Neural cell (in vitro differentiated cells): Measurements from ENCODE around the gene PTH1R. TPM values are rescaled to one million over a fixed set of nuclear protein-coding genes. Genes with fewer than 3 reads are reported as not detected.

Experiments used
- H2AFZ ChIP-seq: fragments of 200-600, 300-800 bp; sonication (generic), shearing (Covaris generic); 2 replicates; pipeline ENCODE4 v1.6.0; 2014; ENCODE audit warnings: low read depth, mild to moderate bottlenecking, antibody characterized with exemption, low read length, moderate library complexity
- H3F3A ChIP-seq: fragments of 200-600 bp; shearing (Covaris generic); 2 replicates; pipeline ENCODE4 v1.6.1; 2016; ENCODE audit warnings: mild to moderate bottlenecking, moderate library complexity, mixed read lengths, antibody characterized with exemption, low read length; ENCODE audit not compliant: insufficient read depth, poor library complexity, severe bottlenecking
- H3K27ac ChIP-seq: fragments of 200-600, 300-800 bp; sonication (generic), shearing (Covaris generic); 2 replicates; pipeline ENCODE4 v1.5.1; 2014; ENCODE audit warnings: mild to moderate bottlenecking, low read length, moderate library complexity
- H3K27me3 ChIP-seq: fragments of 300-800, 200-600 bp; sonication (generic), shearing (Covaris generic); 2 replicates; pipeline ENCODE4 v1.6.0; 2014; ENCODE audit warnings: mild to moderate bottlenecking, low read depth, low read length, moderate library complexity; ENCODE audit not compliant: insufficient read depth
- H3K36me3 ChIP-seq: fragments of 300-800, 200-600 bp; sonication (generic), shearing (Covaris generic); 2 replicates; pipeline ENCODE4 v1.5.1; 2014; ENCODE audit warnings: mild to moderate bottlenecking, antibody characterized with exemption, low read length, moderate library complexity; ENCODE audit not compliant: insufficient read depth
- H3K4me2 ChIP-seq: fragments of 300-800, 200-600 bp; sonication (generic), shearing (Covaris generic); 2 replicates; pipeline ENCODE4 v1.6.0; 2014; ENCODE audit warnings: mild to moderate bottlenecking, low read length
- H3K4me3 ChIP-seq: fragments of 300-800, 200-600 bp; sonication (generic), shearing (Covaris generic); 2 replicates; pipeline ENCODE4 v1.5.1; 2014; ENCODE audit warnings: mild to moderate bottlenecking, low read length, moderate library complexity
- H3K79me2 ChIP-seq: fragments of 200-600 bp; shearing (Covaris generic); replicated peaks from 2 replicates; pipeline ENCODE4 v1.6.0; 2014; ENCODE audit warnings: mild to moderate bottlenecking, low read length, moderate library complexity; ENCODE audit not compliant: insufficient read depth
- H3K9ac ChIP-seq: fragments of 300-800, 200-600 bp; sonication (generic), shearing (Covaris generic); 2 replicates; pipeline ENCODE4 v1.6.1; 2016; ENCODE audit warnings: mild to moderate bottlenecking, low read length, mixed read lengths
- H3K9me2 ChIP-seq: fragments of 200-600 bp; shearing (Covaris generic); 2 replicates; pipeline ENCODE4 v1.6.1; 2016; ENCODE audit warnings: mild to moderate bottlenecking, low read length, mixed read lengths; ENCODE audit not compliant: insufficient read depth
- H3K9me3 ChIP-seq: fragments of 200-600, 300-800 bp; sonication (generic), shearing (Covaris generic); 2 replicates; pipeline ENCODE4 v1.6.1; 2016; ENCODE audit warnings: mild to moderate bottlenecking, mixed run types, low read length, moderate library complexity, mixed read lengths
- H4K20me1 ChIP-seq: fragments of 200-600 bp; shearing (Covaris generic); 2 replicates; pipeline ENCODE4 v1.6.1; 2016; ENCODE audit warnings: mild to moderate bottlenecking, mixed run types; ENCODE audit not compliant: insufficient read depth
- CTCF ChIP-seq: fragments of 450-650 bp; IDR thresholded peaks from 2 replicates; pipeline ENCODE4 v1.5.1; 2014; ENCODE audit warnings: antibody characterized with exemption, mild to moderate bottlenecking, moderate library complexity; ENCODE audit not compliant: poor library complexity, severe bottlenecking
- EP300 ChIP-seq: fragments of 450-650 bp; conservative IDR thresholded peaks from 2 replicates; pipeline ENCODE4 v1.6.1; 2014; ENCODE audit warnings: antibody characterized with exemption, mild to moderate bottlenecking, moderate library complexity; ENCODE audit not compliant: poor library complexity, severe bottlenecking
- EZH2 ChIP-seq: fragments of 200-600, 300-800 bp; shearing (Covaris generic), sonication (generic); IDR thresholded peaks from 2 replicates; pipeline ENCODE4 v1.6.1; 2014; ENCODE audit warnings: antibody characterized with exemption, low read length, borderline replicate concordance, mild to moderate bottlenecking; ENCODE audit not compliant: insufficient read depth, poor library complexity, severe bottlenecking
- MXI1 ChIP-seq: fragments of 450-650 bp; conservative IDR thresholded peaks from 2 replicates; pipeline ENCODE4 v1.6.1; 2014; ENCODE audit warnings: antibody characterized with exemption, mild to moderate bottlenecking; ENCODE audit not compliant: poor library complexity, severe bottlenecking
- POLR2AphosphoS5 ChIP-seq: IDR thresholded peaks from 2 replicates; pipeline ENCODE4 v1.6.1; 2012
- RAD21 ChIP-seq: fragments of 450-650 bp; conservative IDR thresholded peaks from 2 replicates; pipeline ENCODE4 v1.6.1; 2014; ENCODE audit warnings: antibody characterized with exemption, mild to moderate bottlenecking, moderate library complexity
- REST ChIP-seq: IDR thresholded peaks from 2 replicates; pipeline ENCODE4 v1.6.1; 2012; ENCODE audit warnings: borderline replicate concordance
- SMC3 ChIP-seq: fragments of 450-650 bp; conservative IDR thresholded peaks from 2 replicates; pipeline ENCODE4 v1.6.1; 2014; ENCODE audit warnings: antibody characterized with exemption, mild to moderate bottlenecking, moderate library complexity; ENCODE audit not compliant: poor library complexity
- TAF1 ChIP-seq: IDR thresholded peaks from 2 replicates; pipeline ENCODE4 v1.6.1; 2012; ENCODE audit warnings: low read depth
- polyA plus RNA-seq: library from polyadenylated mRNA; depleted of rRNA; stranded (reverse); fragments of >200 nt; gene quantifications from 2 replicates; pipeline ENCODE4 v1.2.3, GENCODE V29; 2014

PTH1R gene
- polyA plus RNA-seq, 1 donor from 2014 or later, result not detected

GRCh38 chr3:46843508-46843907 is 34.0 kb upstream of the PTH1R start:
- H3K27me3 ChIP-seq, result no peaks in the 10 kb centered on the region
- no peaks in the 10 kb centered on the region for H3F3A ChIP-seq
- H3K9me3 ChIP-seq, result peaks cover 6% of the 10 kb centered on the region
- no peaks in the 10 kb centered on the region for H3K36me3 ChIP-seq
- H3K4me2 ChIP-seq, result no peak overlapping the region
- H2AFZ ChIP-seq, result no peak overlapping the region
- H3K9ac ChIP-seq, result no peak overlapping the region
- TF ChIP-seq POLR2AphosphoS5 (no peak), EZH2 (no peak), EP300 (no peak), MXI1 (no peak), RAD21 (no peak), REST (no peak), CTCF (no peak), SMC3 (no peak), TAF1 (no peak)
- no peaks in the 10 kb centered on the region for H4K20me1 ChIP-seq
- H3K79me2 ChIP-seq, result no peaks in the 10 kb centered on the region
- H3K9me2 ChIP-seq, result no peaks in the 10 kb centered on the region
- no peak overlapping the region for H3K27ac ChIP-seq
- H3K4me3 ChIP-seq, result no peak overlapping the region

- H3K27ac ChIP-seq, result no peak overlapping the region
- TF ChIP-seq SMC3 (no peak), EP300 (no peak), TAF1 (no peak), CTCF (no peak), MXI1 (no peak), POLR2AphosphoS5 (no peak), EZH2 (no peak), RAD21 (no peak), REST (no peak)
Measured at GRCh38 chr3:46844397-46844796, 33.1 kb upstream of the PTH1R start.

More at GRCh38 chr3:46844397-46844796, 33.1 kb upstream of the PTH1R start:
- Histone ChIP-seq H3K4me3 (no peak overlapping the region), H3K9me2 (no peaks in the 10 kb centered on the region), H3K9me3 (peaks cover 5% of the 10 kb centered on the region), H3K79me2 (no peaks in the 10 kb centered on the region), H3K27me3 (no peaks in the 10 kb centered on the region), H4K20me1 (no peaks in the 10 kb centered on the region), H3K9ac (no peak overlapping the region), H3K36me3 (no peaks in the 10 kb centered on the region), H3F3A (no peaks in the 10 kb centered on the region), H3K4me2 (no peak overlapping the region), H2AFZ (no peak overlapping the region)
